G401 (cell line): ENCODE results near the gene PTPRQ. TPM values are rescaled to one million over a fixed set of nuclear protein-coding genes. Genes with fewer than 3 reads are reported as not detected.
A peak's percentile ranks its signal among the peaks of the same experiment; 100 is the strongest.

Experiments used
- DNase-seq: peaks from one replicate; pipeline ENCODE4 v3.0.0-alpha.2; 2015; ENCODE audit warnings: low spot score
- in situ Hi-C: cut with HindIII; loops from 2 replicates; pipeline ENCODE4 v1.10.0; 2016; ENCODE audit warnings: low sequenced_read_pairs, mixed read lengths
- total RNA-seq: library from RNA; depleted of rRNA; stranded (reverse); fragments of >200 nt; shearing (Covaris generic); gene quantifications from 2 replicates; pipeline ENCODE4 v1.2.3, GENCODE V29; 2014; rRNA removed

Gene PTPRQ, protein sequence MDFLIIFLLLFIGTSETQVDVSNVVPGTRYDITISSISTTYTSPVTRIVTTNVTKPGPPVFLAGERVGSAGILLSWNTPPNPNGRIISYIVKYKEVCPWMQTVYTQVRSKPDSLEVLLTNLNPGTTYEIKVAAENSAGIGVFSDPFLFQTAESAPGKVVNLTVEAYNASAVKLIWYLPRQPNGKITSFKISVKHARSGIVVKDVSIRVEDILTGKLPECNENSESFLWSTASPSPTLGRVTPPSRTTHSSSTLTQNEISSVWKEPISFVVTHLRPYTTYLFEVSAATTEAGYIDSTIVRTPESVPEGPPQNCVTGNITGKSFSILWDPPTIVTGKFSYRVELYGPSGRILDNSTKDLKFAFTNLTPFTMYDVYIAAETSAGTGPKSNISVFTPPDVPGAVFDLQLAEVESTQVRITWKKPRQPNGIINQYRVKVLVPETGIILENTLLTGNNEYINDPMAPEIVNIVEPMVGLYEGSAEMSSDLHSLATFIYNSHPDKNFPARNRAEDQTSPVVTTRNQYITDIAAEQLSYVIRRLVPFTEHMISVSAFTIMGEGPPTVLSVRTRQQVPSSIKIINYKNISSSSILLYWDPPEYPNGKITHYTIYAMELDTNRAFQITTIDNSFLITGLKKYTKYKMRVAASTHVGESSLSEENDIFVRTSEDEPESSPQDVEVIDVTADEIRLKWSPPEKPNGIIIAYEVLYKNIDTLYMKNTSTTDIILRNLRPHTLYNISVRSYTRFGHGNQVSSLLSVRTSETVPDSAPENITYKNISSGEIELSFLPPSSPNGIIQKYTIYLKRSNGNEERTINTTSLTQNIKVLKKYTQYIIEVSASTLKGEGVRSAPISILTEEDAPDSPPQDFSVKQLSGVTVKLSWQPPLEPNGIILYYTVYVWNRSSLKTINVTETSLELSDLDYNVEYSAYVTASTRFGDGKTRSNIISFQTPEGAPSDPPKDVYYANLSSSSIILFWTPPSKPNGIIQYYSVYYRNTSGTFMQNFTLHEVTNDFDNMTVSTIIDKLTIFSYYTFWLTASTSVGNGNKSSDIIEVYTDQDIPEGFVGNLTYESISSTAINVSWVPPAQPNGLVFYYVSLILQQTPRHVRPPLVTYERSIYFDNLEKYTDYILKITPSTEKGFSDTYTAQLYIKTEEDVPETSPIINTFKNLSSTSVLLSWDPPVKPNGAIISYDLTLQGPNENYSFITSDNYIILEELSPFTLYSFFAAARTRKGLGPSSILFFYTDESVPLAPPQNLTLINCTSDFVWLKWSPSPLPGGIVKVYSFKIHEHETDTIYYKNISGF (N-terminal part only)
- total RNA-seq = not detected in 2 replicates

DNA sequence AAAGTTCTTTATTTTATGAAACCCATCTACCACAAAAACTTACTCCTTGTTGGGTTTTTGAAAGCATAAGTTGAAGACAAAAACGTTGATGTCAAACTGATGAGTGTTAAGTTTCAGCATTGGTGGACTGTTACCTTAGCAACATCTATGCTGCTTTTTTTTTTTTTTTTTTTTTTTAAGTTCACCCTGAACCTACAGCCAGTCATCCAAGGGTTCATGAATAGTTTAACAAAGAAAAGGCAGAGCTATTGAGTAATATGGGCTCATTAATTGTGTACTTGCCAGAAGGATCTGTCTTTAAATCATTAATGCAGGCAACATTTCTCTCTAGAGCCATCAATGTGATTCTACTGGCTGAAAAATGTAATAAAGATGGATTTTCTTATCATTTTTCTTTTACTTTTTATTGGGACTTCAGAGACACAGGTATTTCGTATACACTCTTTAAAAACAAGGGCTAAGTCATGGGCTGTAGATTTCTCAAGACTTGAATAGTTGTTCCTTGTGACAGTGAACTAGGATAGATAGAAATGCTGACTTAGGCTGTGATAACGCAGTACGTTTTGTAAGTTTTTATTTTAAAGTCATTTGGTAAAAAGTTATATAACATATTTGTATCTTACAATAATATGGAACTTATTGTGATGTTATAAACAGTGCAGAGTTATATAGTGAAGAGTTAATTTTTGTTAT lies at the start of gene PTPRQ:
Gene PTPRQ (plus strand): TSS at position 262 of the 693 bp plus-strand sequence. CDS start 111 bp downstream, at position 373.
- in situ Hi-C loops = no loop called here
- no peak for DNase-seq

DNA sequence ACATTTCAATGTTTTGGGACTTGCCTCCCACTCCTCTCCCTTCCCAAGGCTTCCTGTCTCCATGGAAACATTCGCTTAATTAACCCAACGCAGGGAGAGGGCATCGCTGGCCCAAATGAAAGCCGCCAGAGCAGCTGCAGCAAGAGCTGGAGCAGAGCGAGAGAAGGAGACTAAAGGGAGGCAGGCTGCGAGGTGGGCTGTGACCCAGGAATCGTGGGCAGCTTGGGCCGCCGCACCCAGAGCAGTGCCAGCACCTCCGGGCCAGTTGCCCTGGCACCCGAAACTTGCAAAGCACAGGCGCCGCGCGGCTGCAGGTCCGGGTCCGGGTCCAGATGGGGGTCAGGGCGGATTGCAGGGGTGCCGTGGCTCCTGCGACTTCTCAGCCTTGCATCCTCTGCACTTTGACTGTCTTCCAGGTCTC lies 43.5 kb upstream of the PTPRQ start:
- peak; percentile 32 for DNase-seq
- in situ Hi-C loops = no loop called here

DNA sequence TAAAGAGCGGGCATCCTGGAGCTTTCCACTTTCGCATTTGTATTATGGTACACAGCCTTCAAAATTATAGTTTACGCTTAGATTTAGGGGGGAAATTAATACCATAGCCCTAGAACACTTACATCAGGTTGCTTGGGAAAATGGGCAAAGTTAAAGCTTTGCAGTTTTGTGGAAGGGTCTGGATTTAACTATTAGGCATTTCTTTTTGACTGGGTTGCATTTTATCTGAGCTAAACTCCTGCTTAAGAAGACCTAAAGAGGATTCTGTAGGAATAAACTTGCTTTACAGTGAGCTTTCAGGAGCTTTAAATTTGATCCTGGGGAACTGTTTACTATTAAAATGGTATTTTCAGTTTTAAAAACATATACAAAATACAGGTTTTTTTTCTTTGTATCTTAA lies 42.8 kb upstream of the PTPRQ start:
- DNase-seq = no peak
- in situ Hi-C loops = no loop called here

DNA sequence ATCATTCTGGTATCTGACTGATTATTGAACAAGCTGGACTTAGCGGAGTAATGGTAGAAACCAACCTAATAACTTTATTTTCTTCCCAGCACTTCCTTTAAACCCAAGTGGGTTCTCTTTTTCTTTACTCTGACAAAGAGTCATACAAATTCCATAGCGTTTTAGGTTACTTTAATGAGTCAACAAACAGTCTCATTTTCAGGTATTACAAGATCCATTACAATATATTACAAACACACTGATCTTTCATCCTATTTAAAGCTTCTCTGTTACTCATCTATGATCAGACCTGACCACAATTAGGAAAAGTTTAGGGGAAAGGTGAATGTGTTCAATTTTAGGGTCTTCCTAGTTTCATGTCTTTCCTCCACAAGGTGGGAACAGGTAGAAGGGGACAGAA lies 39.4 kb upstream of the PTPRQ start:
- no peak for DNase-seq
- in situ Hi-C loops = no loop called here

DNA sequence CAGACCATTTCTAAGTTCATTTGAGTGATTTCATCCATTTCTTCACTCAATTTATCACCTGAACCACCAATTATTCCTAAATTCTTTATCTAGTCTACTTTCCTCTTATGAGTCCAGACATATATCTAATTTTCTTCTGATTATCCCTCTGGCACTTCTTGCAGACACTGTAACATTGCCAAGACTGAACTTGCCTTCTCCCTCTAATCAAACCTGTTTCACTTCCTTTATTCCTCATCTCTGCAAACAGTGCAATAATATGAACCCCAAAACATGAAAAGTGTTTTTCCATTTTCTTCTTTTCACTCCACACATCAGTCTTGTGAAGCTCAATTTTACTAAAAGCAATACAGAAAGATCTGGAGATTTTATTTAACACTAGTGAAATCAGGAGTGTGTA lies 37.8 kb upstream of the PTPRQ start:
- in situ Hi-C loops = no loop called here
- DNase-seq = no peak

DNA sequence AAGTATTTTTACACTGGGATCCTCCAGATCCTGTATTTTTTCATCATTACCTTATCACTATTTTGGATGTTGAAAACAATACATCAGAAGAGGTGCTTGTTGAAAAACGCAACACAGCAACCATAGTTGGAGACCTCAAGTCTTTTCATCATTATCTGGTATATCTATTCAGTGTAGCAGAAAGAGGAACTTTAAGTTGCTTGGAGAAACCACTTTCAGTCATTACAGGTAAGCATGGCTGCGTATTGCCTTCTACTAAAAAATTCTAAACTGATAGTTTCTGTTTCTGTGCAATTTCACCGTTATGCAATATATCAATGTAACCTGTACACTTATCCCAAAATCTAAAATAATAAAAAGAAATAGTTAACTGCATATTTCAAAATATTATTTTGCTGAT lies 32.2 kb upstream of the PTPRQ start:
- no peak for DNase-seq
- in situ Hi-C loops = no loop called here

DNA sequence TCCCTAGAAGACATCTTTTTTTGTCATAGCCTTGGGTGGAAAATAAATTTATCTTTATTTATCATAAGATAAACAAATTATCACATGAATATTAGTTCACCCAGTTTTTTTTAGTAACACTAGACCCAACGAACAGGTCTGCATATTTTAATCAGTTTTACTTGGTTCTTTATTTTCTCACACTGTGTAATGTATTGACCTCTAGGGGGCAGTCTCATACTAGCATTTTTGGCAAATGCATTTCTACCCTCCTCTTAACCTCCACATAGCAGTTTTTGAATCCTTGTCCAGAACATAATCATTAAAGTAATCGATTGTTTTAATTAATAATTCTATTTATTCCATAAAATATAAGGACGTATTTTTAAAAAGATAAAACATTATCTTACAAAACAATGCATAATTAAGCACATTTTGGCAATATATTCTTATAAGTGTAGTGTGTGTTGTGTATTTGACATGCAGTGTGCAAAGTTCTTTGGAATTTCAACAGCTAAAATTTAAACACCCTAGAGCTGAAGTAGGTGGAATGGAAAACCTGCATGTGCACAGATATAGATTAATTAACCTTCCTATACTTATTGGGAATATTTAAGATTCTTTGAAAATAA lies 31.6 kb upstream of the PTPRQ start:
- in situ Hi-C loops = no loop called here
- peak; percentile 73 for DNase-seq

DNA sequence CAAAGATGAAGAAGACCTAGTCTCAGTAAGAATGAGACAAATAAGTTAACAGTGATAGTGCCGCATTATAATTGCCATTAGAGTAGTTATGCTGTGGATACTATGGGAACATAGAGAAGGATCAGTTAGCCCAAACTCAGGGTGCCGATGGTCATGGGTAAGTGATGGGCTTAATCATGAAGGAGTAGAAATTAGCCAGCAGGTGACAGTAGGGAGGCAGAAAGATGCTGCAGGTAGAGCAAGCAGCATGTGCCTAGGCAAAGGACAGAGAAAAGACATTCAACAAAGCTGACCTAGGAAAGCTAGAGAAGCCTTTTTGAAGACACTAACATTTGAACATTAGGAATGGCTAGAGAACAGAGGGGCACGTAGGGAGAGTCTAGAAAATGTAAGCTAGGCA lies 30.6 kb upstream of the PTPRQ start:
- no peak for DNase-seq
- in situ Hi-C loops = no loop called here

DNA sequence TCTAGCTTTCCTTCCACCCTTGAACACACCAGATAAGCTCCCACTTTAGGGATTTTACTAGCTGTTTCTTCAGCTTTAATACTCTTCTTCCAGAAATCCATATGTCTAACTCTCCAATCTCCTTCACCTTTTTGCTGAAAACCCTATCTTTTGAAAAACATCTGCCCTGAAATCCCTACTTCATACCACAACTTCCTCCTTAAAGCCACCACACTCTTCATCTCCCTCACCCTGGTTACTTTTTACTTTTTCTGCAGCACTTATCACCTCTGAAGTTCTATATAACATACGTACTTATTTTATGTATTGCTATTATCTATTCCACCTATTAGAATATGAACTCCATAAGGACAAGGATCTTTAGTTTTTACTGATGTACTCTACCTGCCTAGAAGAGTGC lies 28.6 kb upstream of the PTPRQ start:
- in situ Hi-C loops = no loop called here
- no peak for DNase-seq

DNA sequence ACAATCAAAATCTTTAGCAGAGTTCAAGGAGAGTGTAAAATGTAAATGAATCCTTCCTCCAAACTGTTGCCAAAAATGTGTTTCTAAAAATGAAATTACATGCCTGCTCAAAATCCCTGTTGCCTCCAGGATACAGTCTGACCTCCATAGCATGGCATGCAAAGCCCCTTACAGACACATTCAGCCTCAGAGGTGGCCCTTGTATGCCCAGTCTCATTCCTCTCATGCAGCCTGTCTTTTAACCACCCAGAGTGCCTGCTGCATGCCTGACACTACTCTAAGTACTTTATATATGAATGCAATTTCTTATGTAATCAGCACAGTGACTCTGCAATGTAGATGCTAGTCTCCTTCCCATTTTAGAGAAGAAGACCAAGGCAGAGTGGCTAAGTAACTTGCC lies 24.4 kb upstream of the PTPRQ start:
- in situ Hi-C loops = no loop called here
- DNase-seq = no peak

DNA sequence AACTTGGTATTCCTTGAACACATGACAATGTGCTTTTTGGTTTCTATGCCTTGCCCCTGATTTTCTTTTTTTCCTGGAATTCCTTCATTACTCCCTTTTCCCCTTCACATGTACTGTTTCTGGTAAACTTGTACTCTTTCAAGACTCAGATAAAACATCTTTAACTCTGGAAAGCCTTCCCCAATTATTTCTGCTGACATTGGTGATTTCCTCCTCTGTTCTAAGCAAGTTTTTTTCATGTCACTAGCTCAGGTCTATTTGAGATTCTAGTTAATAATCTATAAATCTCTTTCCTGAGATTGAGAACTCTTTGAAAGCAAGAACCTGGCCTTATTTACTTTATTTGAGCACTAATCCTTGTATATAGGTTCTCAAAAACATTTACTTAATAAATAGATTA lies 24.0 kb upstream of the PTPRQ start:
- in situ Hi-C loops = no loop called here
- DNase-seq = no peak

DNA sequence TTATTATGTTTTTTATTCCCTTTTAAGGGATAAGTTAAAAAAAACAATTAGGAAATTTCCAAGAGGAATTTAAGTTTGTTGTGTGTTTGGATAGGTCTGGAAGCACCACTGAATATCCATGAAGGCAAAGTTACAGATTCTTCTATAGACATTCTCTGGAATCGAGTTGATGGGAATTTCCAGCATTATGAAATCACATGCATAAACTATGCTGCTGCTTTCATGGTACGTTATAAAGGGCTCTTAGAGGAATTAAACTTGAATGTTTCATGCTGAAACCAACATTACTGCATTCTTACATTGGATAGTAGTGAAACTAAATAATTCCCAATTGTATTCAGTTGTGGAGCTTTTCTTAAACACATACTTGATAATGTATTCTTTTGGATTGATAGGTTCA lies 21.5 kb upstream of the PTPRQ start:
- in situ Hi-C loops = no loop called here
- DNase-seq = no peak

DNA sequence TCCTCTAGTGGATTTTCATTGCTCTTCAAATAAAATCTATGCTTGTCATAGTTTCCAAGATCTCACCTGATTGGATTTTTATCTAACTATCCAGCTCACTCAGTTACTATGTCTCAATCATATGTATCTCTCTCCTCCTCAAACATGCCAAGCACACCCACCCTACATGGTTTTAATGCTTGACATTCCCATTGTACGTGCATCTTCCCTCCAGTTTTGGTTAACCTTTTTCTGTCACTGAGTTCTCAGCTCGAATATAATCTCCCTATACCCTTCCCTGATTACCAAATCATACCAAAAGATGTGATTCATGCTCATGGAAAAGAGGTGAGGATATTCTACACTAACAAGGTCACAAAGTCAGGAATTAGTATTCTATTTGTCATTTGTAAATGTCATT lies 12.0 kb upstream of the PTPRQ start:
- no peak for DNase-seq
- in situ Hi-C loops = no loop called here

DNA sequence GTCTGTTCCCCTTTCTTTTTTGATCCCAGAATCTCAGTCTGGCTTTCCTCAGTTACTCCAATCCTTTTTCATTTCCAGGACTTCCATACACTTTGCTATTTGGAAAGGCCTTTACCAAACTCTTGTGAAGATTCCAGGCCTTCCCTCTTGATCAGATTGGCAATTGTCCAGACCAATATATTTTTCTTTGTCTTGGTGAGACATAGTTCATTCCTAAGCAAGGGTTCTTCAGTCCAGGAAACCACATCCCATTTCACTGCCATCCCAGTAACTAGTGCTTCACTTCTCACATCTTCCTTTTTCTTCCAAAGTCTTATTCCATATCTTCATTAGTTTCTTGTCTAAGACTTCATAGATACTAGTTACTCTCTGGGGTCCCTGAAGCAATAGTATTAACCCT lies 2.1 kb upstream of the PTPRQ start:
- in situ Hi-C loops = no loop called here
- no peak for DNase-seq

DNA sequence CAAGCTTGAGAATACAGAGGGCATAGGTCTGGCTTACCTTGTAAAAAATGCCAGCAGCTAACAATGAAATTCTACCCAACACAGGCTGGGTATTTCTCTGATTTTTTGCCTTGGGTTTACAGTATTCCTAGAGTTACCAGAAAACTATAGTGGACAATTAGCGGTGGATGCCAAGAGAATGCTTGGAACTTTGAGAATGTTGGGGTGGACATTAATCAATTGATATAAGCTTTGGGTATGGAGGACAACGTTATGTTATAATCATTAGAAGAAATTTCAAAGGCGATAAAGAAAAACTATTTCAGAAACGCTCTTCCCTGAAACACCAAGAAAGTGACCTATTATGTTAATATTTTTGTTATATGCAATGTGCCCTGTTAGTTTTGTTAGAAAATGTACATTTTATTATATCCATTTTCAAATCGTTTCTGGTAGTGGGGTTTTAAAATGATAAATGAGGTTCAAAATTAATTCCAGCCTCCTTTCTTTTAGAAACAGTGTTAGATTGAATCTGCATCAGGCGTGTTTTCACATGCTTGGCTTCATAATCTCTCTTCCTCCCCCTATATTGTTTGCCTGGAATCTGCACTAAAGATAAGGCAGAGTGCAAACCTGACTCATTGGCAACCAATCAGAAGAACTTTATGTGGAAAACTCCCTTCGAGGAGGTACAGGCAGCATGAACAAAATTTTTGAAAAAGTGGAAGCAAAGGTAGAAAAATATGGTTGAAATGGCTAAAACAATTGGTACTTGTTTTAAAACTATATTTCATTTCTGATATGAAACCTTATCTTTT lies 1.4 kb upstream of the PTPRQ start:
- DNase-seq = no peak
- in situ Hi-C loops = no loop called here

DNA sequence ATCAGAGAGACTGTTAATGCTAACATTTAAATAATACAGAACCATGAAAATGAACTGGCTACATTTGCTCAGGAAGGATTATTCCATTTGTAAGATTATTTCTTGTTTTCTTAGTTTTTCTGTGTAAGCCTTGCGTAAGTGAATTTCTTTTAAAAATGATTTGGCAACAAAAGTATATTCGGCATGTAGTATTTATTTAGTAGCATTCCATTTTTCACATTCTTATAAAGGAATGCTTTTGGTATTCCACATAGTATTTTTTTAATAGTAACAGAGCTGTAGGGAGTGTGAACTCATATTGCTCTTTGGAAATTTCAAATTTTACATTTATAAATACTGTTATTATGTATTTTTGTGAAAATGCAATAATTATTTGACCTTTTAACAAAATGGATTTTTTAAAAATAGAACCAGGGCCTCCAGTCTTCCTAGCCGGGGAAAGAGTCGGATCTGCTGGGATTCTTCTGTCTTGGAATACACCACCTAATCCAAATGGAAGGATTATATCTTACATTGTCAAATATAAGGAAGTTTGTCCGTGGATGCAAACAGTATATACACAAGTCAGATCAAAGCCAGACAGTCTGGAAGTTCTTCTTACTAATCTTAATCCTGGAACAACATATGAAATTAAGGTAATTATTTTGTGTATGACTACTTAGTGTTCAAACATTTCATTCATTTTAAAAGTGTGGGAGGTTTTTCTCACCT lies 1.2 kb downstream of the PTPRQ start:
- in situ Hi-C loops = no loop called here

DNA sequence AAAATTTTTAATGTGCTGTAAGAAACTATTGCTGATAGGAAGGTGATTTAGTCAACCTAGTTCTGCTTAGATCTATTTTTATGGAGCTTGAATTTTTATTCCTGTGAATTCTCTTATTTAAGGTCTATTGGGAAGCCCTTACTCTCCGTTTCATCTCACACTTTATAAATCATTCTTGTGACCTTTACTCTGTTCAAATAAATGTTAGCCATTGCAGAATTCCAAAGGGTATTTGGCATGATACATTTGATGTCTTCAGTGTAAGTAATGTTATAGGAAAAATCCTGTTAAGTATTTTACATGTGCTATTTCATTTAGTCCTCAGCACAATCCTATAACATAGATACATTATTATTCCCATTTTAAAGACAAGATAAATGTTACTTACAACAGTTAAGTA lies 12.5 kb downstream of the PTPRQ start:
- no peak for DNase-seq
- in situ Hi-C loops = no loop called here

More for the DNA sequence above, 1.2 kb downstream of the PTPRQ start:
- DNase-seq = no peak
